GM12891 (cell line): ENCODE measurements around the gene CDH13.

ENCODE experiments used
- POLR2A ChIP-seq: IDR thresholded peaks from 2 replicates; pipeline ENCODE4 v1.6.1; 2011; ENCODE audit warnings: low read depth, low read length, control low read depth
- POLR2AphosphoS5 ChIP-seq: IDR thresholded peaks from 2 replicates; pipeline ENCODE4 v1.6.1; 2011; ENCODE audit warnings: low read depth, low read length, control low read depth
- TAF1 ChIP-seq: IDR thresholded peaks from 2 replicates; pipeline ENCODE4 v1.6.1; 2011; ENCODE audit warnings: low read depth, low read length, control low read depth

- no peak for TF ChIP-seq POLR2A
- TF ChIP-seq TAF1: no peak
- no peak for TF ChIP-seq POLR2AphosphoS5
These were observed 810.3 kb downstream of the CDH13 start for GRCh38 chr16:83437036-83437435.
